ENCODE measurements around the gene INPP5A.
"Not testable (repeated sequence)": the region's sequence is repeated elsewhere in the genome, so short reads cannot be mapped to it uniquely, and the experiment has no call there.

Gene INPP5A

DNA sequence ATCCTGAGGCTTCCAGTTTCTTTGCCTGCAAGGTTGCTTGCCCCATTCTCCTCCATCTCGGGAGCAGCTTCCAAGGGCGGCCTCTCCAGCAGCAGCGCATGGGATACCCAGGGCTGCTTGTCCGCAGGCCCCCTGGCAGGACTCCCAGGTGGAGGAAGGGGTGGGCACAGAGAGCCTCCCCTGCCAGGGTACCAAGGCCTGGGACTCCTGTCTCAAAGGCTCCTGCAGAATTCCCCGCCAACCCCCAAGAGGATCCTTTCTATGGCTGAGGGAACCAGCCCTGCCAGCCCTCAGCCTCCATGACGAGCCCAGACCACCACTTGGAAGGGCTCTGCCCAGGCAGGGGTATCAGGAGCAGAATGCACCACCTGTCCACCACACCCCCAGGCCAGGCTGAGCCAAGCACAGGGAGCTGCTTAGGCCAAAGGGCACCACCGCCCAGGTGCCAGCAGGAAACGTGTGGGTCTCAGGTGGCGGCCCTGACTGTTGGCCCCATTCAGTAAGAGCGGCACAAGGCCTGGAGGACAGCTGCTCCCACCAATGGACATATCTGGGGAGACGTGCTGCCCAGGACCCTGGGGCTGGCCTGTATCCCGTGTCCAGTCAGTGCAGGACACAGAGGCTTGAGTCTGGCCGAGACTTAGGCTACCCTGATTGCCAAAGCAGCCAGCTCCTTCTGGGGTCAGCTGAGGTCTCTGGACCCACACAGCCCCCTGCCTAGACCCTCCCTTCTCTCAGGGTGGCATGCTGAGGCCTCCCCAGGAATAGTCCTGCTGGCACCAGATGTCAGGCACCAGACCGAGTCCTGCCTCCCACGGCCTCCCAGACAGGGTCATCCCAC is 33.8 kb upstream of the INPP5A start:
- DNase-seq (ENCODE audit: low spot score), result no peak

DNA sequence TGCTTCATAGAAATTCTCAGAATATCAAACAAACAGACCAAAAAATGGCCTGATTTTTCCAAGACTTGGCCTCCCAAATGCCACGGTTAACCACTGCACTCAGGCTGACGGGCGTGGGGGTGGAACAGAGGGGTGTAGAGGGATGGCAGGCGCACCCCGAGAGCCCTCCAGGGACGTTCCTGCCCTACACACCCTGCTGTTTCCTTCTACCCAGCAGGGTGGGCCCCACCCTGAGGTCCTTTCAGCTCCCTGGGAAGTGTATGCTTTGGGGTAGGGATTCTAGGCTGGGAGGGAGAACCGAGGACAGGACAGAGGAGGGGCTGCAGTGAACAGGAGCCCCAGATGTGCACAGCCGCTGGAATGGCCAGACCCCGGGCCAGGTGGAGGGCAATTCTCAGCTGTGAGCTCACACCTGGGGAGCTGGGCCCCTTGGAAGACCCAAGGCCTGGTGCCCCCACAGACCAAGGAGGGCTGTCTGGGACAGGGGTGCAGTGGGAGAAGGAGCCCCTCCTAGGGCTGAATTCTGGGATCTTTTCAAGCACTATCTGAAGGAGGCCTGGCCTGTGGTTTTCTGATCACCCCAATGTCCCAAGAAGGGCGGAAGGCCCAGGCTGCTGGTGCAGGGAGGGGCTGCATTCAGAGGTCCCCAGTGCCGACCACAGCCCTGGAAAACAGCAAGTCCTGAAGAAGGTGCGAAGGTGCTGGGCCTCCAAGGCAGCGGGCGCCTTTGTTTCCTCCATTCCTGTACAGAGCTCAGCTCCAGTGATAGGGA is 32.9 kb upstream of the INPP5A start:
- DNase-seq (ENCODE audit: low spot score), result no peak

DNA sequence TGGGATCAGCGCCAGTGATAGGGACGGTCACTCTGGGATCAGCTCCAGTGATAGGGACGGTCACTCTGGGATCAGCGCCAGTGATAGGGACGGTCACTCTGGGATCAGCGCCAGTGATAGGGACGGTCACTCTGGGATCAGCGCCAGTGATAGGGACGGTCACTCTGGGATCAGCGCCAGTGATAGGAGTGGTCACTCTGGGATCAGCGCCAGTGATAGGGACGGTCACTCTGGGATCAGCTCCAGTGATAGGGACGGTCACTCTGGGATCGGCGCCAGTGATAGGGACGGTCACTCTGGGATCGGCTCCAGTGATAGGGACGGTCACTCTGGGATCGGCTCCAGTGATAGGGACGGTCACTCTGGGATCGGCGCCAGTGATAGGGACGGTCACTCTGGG is 32.0 kb upstream of the INPP5A start:
- not testable (repeated sequence) for DNase-seq (ENCODE audit: low spot score)

DNA sequence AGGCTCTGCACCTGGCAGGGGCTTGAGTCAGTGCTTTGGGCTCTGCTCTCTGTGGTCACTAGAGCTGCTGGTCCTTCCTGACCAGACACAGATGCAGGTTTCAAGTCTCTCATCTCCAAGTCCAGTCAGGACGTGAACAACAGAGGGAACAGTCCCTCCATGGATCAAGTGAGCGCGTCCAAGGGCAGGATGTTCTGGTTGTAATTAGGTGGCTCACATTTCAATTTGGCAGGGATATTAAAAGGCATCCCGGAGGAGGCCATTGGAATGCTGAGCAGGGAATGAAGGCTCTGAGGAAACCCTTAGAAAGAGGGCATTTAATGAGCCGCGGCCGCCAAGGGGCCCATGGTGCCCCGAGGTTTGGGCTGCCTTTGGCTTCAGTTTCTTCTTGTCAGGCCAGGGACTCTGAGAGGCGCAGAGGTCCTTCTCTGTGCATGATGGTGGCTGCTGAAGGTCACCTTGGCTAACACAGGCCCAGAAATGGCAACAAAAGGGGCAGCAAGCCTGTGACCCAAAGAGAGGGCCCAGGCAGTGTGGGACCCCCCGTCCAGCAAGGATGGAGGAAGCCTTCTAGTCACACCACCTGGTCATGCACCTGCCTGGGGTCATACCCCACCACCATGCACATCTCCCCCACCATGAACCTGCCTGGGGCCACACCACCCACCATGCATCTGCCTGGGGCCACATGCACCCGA is 30.7 kb upstream of the INPP5A start:
- no peak for DNase-seq (ENCODE audit: low spot score)

DNA sequence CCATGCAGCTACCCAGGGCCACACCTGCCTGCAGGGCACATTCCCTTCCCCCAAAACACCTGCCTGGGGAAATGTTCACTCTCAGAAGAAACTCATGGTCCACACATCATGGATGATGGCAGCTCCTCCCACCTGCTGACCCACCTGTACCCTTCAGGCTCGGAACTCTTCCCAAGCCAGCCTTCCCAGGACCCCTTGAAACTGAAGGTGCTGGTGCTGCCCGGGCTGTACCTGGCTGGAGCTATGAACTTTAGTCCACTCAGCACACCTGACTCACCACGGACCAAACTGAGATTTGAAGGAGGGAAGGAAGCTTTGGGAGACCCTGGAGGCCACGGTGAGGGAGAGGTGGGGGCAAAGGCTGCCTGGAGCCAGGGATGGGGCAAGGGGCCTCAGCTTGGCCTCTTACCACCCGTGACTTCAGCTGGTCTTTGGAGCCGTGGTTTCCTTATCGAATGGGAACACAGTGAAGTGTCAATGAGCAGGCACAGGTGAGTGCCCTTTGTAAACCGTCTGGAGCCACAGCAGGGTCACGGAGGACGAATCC is 30.1 kb upstream of the INPP5A start:
- DNase-seq (ENCODE audit: low spot score), result no peak

DNA sequence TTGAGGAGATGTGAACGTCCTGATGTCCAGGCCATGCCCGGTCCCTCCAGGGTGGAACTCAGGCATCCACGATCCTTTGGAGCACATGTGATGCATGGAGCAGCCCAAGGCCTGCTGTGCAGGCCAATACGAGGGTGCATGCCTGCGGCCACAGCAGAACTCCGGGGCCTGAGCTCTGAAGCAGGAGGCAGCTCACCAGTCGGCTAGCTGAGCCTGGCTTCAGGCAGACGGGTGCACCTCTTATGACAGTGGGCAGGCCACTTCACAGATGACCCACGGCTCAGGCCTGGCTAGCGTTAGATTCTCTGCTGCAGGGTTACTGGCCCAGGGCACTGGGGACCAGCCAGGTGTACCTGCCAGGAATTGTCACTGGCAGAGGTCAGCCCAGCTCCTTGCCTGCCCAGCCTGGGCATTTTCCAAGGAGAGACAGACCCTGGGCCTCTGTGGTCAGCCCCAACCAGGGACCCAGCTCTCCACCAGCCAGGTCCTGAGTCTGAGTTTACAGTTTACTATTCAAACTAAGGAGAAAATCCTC is 29.6 kb upstream of the INPP5A start:
- DNase-seq (ENCODE audit: low spot score), result no peak

DNA sequence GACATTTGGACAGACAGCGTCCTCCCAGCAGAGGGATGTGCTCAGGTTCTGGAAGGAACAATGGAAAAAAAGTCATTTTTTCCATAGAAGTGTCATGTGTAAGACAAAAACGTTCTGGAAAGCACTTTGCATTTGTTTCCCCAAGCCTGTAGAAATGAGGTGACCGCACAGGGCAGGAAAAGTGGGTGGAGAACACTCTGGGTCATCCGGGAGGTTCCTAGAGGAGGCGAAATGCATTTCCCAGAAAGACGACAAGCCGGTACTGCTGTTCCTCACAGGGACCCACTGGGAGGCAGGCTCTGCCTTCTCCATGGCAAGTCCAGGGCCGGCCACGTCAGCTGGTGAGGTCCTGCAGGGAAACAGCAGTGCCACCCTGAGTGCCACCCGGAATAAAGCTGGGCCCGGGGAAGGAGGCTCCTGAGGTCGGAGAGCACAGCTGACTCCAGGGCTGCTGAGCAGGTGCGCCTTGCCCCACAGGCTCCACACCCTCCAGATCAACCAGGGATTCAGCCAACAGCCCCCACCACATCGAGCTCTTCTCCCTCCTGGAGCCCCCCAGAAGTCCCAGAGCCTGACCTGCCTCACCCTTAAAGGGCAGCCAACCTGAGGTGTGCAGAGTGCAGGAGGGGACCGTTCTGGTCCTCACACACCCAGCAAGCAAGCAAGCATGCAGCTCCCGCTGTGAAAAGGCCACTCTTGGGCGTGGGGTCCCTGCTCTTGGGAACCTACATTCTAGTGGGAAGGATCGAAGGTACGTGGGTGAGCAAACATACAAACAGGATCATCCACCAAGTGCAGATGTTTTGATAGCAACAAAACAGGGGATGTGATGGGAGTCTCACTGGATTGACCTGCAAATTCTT is 28.8 kb upstream of the INPP5A start:
- peak; percentile 23 for DNase-seq (ENCODE audit: low spot score)

DNA sequence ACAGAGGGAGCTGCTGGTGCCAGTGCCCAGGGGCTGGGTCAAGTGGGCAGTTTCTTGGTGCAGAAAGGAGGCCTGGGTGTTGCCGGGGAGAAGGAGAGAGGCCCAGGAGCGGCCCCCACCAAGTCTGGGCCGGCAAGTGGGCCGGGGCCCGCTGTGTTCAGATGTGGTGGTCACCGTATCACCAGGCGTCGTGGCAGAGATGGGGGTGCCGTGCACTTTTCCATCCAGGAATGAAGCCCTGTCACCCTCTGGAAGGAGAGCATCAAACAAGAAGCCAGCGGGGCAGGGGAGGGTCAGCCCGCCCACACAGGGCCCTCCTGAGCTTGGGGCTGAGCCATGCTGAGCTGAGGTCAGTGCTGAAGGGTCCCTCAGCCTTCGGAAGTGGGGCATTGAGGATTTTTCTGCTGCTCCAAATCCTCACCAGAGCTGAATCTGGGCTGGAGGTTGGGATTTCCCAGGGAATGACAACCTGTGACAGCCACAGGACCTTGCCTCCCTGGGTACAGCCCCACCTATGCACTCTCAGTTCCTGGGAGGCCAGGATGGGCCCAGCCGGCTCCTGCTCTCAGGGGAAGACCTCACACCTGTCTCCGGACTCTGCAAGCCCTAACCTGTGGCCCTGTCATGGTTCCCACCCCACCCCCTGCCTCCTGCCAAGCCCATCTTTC is 27.9 kb upstream of the INPP5A start:
- DNase-seq (ENCODE audit: low spot score), result no peak

DNA sequence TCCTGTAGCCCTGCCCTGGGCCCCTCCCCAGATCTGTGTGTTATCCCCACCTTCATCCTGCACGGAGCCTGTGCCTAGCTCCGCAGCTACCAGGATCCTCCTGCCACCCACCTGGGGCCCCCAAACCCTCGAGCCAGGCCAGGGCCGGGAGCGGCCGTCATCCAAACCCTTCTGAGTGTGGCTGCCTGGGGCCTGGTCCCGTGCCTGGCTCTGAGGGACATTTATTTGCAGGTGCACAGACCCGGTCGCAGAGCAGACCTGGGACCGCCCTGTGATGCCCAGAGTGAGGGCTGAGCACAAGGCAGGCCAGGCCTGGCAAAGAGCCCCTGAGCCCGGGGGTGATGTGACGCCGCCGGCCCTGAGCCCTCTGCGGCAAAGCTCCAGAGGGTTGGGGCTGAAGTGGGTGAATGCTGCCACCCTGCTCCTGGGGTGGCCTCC is 27.4 kb upstream of the INPP5A start:
- DNase-seq (ENCODE audit: low spot score), result no peak

DNA sequence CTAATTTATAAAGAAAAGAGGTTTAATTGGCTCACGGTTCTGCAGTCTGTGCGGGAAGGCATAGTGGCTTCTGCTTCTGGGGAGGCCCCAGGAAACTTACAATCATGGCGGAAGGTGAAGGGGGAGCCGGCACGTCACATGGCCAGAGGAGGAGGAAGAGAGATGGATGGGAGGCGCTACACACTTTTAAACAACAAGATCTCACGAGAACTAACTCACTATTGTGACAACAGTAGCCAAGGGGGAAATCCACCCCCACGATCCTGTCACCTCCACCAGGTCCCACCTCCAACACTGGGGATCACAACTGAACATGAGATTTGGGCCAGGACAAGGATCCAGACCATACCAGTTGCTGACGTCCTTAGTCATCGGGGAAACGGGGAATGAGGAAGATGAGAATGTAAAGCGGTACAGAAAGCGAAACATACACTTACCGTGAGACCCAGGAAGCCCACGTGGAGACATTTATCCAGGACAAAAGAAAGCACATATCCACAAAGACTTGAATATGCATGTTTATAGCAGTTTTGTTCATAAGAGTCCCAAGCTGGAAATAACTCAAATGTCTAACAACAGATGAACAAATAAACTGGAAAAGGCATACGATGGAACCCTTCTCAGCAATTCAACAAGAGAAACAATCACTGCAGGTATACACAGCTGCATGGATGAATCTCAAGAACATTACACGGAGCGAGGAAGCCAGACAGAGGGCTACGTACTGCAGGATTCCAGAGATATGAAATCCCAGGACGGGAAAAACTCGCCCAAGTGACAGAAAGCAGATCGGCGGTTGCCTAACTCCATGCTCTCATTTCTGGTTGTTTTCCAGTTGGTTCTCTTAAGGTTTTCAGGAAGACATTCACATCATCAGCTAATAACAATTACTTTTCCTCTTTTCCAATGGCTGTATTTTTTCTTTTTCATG is 26.2 kb upstream of the INPP5A start:
- DNase-seq (ENCODE audit: low spot score), result no peak

DNA sequence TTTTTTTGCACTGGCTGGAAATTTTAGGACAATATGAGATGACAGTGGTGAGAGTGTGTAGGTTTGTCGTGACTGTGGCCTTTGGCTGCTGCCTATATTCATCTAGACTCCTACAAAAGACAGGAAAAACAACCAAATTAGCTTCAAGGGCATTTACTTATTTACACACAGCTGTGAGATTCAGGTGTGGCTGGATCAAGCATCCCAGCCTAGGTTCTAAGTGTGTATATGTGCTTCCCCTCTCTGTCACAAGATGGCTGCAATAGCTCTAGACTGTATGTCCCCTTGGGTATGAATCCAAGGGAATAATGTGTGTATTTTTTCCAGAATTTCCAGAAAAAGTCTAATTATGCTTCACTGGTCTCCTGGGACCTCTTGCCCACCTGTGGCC is 25.5 kb upstream of the INPP5A start:
- no peak for DNase-seq (ENCODE audit: low spot score)

DNA sequence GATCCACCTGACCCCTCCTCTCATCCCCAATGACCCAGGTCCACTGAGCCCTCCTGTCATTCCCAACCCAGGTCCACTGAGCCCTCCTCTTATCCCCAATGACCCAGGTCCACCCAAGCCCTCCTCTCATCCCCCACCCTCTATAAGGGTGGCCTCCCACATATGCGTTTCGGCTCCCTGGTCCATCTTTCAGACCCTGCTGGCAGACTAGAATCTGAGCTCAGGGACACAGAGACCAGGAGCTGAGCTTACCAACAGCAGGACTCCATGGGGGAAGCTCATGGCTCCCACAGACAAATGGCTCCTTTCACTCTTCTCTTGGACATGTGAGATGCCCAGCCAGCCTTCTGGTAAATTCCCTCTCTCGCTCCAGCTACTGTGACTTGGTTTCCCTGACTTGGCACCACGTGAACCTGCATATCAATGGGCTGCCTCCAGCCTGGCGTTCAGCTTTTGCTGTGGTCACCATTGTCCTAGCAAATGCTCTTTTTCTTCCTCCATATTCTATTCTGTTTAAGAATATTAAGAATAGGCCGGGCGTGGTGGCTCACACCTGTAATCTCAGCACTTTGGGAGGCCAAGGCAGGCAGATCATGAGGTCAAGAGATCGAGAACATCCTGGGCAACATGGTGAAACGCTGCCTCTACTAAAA is 24.8 kb upstream of the INPP5A start:
- no peak for DNase-seq (ENCODE audit: low spot score)

DNA sequence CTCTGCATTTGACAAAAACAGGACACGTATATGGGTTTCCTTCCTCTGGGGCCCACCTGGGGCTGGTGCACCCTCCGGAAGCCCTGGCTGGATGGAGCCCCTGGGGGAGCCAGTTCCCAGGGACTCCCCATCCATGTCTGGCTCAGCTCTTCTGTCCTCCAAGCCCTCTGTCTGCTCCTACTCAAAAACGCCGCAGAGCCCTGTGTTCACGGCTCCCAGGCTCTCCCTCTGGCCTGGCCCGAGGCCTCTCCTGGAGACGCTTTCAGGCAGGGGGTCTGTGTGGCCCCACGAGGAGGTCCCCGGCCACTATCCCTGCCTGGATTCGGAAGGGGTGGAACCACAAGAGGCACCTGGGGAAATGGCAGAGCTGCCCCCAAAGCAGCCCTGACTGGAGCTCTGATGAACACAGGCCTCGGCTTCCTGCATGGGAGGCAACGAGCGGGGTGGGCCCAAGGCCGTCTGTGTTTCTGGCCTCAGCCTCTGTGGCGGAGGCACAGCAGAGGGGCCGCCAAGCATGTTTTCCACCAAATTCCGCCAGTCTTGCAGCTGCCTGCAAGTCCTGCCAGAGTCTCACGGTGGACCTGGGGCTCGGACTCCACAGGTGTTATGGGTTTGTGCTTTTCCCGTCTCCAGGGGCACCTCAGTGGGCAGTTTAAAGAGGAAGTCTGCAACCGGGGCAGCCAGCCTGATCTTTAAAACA is 22.6 kb upstream of the INPP5A start:
- DNase-seq (ENCODE audit: low spot score), result no peak

DNA sequence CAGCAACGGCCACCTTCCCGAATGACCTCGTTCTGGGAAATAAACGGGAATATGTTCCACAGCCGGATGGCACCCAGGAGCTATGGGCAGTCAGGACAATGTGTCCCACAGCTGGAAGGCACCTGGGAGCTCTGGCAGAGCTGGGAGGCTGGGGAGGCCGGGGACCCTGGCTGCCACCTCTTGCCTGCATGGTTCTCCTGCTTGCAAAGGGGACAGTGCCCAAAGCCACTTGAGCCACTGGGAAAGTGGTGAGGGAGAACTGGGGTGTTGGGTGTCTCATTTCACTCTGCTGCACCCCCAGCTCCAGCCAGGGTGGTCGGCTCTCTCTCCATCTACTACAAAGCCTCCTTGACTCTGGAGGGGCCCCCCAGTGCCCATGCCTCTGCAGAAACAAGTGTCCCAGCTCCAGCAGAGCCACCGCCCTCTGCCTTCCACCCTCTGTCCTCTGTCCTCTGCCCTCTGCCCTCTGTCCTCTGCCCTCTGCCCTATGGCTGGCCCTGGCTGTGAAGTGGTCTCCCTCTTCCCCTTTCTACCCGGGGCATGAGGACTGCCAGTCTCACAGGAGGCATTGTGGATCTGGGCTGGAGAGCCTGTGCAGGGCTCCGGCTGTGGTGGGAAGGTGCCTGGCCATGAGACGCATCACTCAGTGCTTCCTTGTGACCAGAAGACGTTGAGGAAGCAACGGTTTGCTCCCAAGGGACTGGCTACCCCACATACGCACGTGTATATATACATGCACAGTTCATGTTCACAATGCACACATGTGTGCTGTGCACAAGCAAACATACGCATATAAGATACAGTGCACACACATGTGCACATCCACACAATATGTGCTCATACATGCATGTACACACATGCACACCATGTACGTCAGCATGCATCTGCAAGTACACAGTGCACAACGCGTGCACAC is 21.5 kb upstream of the INPP5A start:
- DNase-seq (ENCODE audit: low spot score), result no peak

DNA sequence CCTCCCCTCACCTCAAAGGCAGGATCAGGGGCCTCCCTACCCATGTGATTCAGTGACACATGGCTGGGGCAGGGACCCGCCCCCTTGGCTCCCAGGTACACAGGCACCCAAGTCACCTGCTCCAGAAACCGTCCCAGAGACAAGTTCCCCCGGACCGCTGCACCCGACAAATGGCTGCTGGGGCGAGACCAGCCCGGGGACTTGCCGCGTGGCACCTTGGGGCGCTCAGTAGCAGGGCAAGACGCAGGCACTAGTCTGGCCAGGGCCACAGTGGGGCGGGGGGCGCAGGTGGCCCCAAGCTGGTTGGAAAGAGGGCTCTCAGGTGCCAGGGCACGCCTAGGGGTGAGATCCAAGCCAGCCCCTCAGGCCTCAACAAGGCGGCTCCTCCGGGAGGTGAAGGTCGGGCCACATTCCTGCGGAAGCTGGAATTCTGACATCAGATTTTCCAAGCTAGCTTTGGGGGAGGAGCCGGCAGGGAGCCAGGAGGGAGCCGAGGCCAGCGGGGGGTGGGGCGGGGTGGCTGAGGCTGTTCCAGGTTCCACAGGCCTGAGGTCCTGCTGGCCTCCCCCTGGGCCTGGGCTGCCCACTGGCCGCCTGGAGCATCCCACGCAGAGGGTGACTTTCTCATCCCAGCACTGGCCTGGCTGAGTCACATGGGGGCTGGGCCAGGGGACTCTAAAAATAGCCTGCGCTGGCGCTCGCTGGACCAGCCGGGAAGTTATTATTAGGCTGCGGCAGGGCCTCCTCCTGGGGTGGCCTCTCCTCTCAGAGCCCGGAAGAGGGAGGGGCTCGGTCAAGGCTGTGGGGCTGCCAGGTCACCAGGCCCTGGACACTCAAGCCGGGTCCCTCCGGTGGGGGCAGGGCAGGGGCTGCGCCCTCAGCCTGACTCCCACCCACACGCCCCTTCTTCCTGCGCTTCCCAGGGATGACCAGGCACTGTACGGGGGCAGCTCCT is 20.5 kb upstream of the INPP5A start:
- DNase-seq (ENCODE audit: low spot score), result peak; percentile 66

DNA sequence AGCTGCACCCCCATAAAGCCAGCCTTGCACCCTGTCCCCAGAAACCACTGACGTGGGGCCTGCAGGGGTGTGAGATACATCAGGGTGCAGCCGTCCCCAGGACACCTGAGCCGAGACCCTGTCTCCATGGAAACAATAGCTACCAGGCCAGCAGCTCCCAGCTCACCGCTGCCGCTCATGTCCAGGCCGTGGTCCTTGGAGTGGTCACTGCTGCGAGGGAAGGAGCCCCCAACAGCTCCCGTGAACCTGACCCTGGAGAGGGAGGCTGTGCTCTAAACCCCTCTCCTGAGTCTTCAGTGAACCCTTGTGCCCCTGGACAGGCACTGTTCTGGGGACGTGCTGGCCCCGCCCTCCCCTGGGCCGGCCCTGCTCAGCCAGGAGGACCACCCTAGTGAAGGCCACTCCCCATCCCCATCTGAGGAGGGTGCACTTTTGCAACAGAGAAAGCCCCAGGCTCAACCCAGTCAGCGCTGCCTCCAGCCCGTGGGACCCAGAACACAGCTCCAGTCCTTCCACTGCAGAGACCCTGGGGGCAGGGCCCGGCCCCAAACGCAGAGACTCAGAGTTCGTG is 19.6 kb upstream of the INPP5A start:
- DNase-seq (ENCODE audit: low spot score), result no peak

Measured in pons (tissue), 1 donor.